ENCODE measurements around the gene FLNB. TPM values are rescaled to one million over a fixed set of nuclear protein-coding genes. Genes with fewer than 3 reads are reported as not detected.

The FLNB gene
- total and polyA plus RNA-seq, 10 of the 15 experiments (the other 5 are each of a cell fraction or from before 2014, with no cell fraction given), result 13.6 to 51.8 (median 26.4) TPM

GRCh38 chr3:58001086-58001467 lies 7.1 kb upstream of the FLNB start:
- H2AFZ ChIP-seq (ENCODE audit: control insufficient read depth, low read depth, low read length), result no peak overlapping the region
- WGBS (ENCODE audit: insufficient coverage, insufficient replicate concordance, low lambda C conversion rate, missing lambda C conversion rate), result 57% methylated on average over 3 of the region's 3 CpGs
- no peaks in the 10 kb centered on the region for H3K36me3 ChIP-seq (ENCODE audit: control insufficient read depth in 2 of 2, insufficient read depth in 2 of 2, low read length in 1 of 2)
- no peaks in the 10 kb centered on the region for H3K27me3 ChIP-seq (replicated peaks in 1 of 2; ENCODE audit: control insufficient read depth in 2 of 2, insufficient read depth in 2 of 2, low read length in 1 of 2)
- DNase-seq (ENCODE audit: low read depth, low spot score), result no peak
- peaks cover 8% of the 10 kb centered on the region for H3K4me1 ChIP-seq (ENCODE audit: control insufficient read depth, insufficient read depth, low read length)
- no peaks in the 10 kb centered on the region for H3K9me3 ChIP-seq (replicated peaks; ENCODE audit: control insufficient read depth, insufficient read depth, low read length)
- ChIA-PET CTCF (interaction anchor here (0.6 kb wide), 1 partner anchor 147 kb away, joined by 3 read pairs; no protein-coding TSS in a partner anchor), POLR2A (no interaction called here), RAD21 (ENCODE audit: unreplicated experiment) (interaction anchor here (0.6 kb wide), 1 partner anchor 176 kb away, joined by 3 read pairs; no protein-coding TSS in a partner anchor), SMC1A (ENCODE audit: uncharacterized antibody, unreplicated experiment) (interaction anchor here (0.5 to 1.4 kb wide), 4 partner anchors 23 to 782 kb away, joined by 3 to 4 read pairs (median 3); no protein-coding TSS in a partner anchor)
- H4K20me1 ChIP-seq (ENCODE audit: control insufficient read depth, insufficient read depth), result no peaks in the 10 kb centered on the region
- ATAC-seq, result no peak
- no peak overlapping the region for H3K4me3 ChIP-seq
- H3K4me2 ChIP-seq (ENCODE audit: control insufficient read depth, insufficient read depth), result no peak overlapping the region
- intact Hi-C loops (cut with micrococcal nuclease; ENCODE audit: unreplicated experiment), result loop anchor here (10.0 kb wide), 1 partner anchor 304 kb away; the partner anchor contains the start of genes HTD2 and RPP14
- no peaks in the 10 kb centered on the region for H3K79me2 ChIP-seq (ENCODE audit: control insufficient read depth, insufficient read depth, low read length)
- in situ Hi-C loops (cut with MboI), result no loop called here
- BruUV-seq (replicated peaks), result no TSS peak
- H3K27ac ChIP-seq (ENCODE audit: control insufficient read depth, insufficient read depth), result no peak overlapping the region
- FAIRE-seq, result no peak
- H3K9ac ChIP-seq (ENCODE audit: control insufficient read depth, insufficient read depth, low read length), result no peak overlapping the region
- no peak for TF ChIP-seq SRF (IDR thresholded peaks at IDR 0.05; ENCODE audit: low read depth in 2 of 2, low read length in 2 of 2)
- no peak for TF ChIP-seq IRF4 (IDR thresholded peaks at IDR 0.05; ENCODE audit: low read depth, low read length)
- no peak for TF ChIP-seq ZBTB33 (IDR thresholded peaks at IDR 0.05)
- TF ChIP-seq, protein P1, sequence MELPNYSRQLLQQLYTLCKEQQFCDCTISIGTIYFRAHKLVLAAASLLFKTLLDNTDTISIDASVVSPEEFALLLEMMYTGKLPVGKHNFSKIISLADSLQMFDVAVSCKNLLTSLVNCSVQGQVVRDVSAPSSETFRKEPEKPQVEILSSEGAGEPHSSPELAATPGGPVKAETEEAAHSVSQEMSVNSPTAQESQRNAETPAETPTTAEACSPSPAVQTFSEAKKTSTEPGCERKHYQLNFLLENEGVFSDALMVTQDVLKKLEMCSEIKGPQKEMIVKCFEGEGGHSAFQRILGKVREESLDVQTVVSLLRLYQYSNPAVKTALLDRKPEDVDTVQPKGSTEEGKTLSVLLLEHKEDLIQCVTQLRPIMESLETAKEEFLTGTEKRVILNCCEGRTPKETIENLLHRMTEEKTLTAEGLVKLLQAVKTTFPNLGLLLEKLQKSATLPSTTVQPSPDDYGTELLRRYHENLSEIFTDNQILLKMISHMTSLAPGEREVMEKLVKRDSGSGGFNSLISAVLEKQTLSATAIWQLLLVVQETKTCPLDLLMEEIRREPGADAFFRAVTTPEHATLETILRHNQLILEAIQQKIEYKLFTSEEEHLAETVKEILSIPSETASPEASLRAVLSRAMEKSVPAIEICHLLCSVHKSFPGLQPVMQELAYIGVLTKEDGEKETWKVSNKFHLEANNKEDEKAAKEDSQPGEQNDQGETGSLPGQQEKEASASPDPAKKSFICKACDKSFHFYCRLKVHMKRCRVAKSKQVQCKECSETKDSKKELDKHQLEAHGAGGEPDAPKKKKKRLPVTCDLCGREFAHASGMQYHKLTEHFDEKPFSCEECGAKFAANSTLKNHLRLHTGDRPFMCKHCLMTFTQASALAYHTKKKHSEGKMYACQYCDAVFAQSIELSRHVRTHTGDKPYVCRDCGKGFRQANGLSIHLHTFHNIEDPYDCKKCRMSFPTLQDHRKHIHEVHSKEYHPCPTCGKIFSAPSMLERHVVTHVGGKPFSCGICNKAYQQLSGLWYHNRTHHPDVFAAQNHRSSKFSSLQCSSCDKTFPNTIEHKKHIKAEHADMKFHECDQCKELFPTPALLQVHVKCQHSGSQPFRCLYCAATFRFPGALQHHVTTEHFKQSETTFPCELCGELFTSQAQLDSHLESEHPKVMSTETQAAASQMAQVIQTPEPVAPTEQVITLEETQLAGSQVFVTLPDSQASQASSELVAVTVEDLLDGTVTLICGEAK (IDR thresholded peaks at IDR 0.05; ENCODE audit: borderline replicate concordance), result no peak
- no peak for TF ChIP-seq NBN (IDR thresholded peaks at IDR 0.05)
- TF ChIP-seq MYC (IDR thresholded peaks at IDR 0.05; ENCODE audit: insufficient read depth, insufficient read length, insufficient replicate concordance, low read length, severe bottlenecking), result no peak
- no peak for TF ChIP-seq NR2C2 (IDR thresholded peaks at IDR 0.05; ENCODE audit: borderline replicate concordance, control insufficient read depth, insufficient read length, low read depth)
- no peak for TF ChIP-seq CHD2 (IDR thresholded peaks at IDR 0.05; ENCODE audit: borderline replicate concordance, low read depth, low read length)
- TF ChIP-seq EP300 (IDR thresholded peaks at IDR 0.05; ENCODE audit: borderline replicate concordance in 1 of 2, control insufficient read depth in 1 of 2, low read depth in 2 of 2, low read length in 2 of 2), result no peak
- TF ChIP-seq NR2F1 (conservative IDR thresholded peaks at IDR 0.05), result no peak
- TF ChIP-seq CUX1 (IDR thresholded peaks at IDR 0.05; ENCODE audit: insufficient replicate concordance, low read depth, low read length), result no peak
- TF ChIP-seq SIX5 (IDR thresholded peaks at IDR 0.05; ENCODE audit: low read depth, low read length, severe bottlenecking), result no peak
- TF ChIP-seq GABPA (IDR thresholded peaks at IDR 0.05; ENCODE audit: low read depth), result no peak

All from GM12878 (cell line).